ENCODE measurements around the gene AZU1. TPM values are rescaled to one million over a fixed set of nuclear protein-coding genes. Genes with fewer than 3 reads are reported as not detected.

AZU1 gene
- total RNA-seq, 4 donors from 2014 or later = 1.1 TPM; not detected in 3

DNA sequence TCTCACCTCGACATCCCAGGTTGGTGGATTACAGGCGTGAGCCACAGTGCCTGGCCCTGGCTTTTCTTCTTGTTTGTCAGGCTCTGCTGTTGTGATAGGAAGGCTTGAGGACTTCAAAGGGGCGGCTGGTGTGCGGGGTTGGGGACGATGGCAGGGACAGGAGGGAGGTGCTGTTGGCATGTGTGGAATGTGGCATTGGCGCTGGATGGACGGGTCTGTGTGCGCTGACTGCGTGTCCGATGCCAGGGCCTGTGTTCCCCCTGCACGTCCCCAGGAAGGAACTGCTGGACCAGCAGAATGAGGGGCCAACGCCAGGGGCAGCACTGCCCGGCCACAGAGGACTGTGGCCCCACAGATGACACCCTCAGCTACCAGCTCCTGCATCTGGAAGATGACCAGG, 43.1 kb upstream of the AZU1 start:
- ATAC-seq (ENCODE audit: low FRiP score) (no peak), DNase-seq (ENCODE audit: low spot score) (no peak)
- TF ChIP-seq, protein P1, sequence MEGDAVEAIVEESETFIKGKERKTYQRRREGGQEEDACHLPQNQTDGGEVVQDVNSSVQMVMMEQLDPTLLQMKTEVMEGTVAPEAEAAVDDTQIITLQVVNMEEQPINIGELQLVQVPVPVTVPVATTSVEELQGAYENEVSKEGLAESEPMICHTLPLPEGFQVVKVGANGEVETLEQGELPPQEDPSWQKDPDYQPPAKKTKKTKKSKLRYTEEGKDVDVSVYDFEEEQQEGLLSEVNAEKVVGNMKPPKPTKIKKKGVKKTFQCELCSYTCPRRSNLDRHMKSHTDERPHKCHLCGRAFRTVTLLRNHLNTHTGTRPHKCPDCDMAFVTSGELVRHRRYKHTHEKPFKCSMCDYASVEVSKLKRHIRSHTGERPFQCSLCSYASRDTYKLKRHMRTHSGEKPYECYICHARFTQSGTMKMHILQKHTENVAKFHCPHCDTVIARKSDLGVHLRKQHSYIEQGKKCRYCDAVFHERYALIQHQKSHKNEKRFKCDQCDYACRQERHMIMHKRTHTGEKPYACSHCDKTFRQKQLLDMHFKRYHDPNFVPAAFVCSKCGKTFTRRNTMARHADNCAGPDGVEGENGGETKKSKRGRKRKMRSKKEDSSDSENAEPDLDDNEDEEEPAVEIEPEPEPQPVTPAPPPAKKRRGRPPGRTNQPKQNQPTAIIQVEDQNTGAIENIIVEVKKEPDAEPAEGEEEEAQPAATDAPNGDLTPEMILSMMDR (IDR thresholded peaks at IDR 0.05) = no peak

DNA sequence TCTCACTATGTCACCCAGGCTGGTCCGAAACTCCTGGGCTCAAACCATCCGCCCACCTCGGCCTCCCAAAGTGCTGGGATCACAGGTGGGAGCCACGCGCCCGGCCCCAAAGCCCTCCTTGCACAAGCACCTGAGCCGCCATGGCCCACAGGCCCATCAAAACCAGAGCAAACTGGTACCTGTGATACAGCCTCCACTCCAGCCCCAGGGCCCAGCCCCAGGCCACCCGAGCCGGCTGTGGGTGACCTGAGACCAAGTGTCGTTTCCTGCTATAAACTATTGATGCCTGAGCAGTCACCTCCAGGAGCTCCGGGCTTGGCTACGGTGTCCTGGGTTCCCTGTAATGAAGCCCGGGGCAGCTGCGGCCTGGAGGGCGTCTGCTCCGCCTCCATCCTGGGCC, 40.1 kb upstream of the AZU1 start:
- TF ChIP-seq, protein P1 (IDR thresholded peaks at IDR 0.05) = no peak
- DNase-seq (ENCODE audit: low spot score) (no peak), ATAC-seq (ENCODE audit: low FRiP score) (no peak)

DNA sequence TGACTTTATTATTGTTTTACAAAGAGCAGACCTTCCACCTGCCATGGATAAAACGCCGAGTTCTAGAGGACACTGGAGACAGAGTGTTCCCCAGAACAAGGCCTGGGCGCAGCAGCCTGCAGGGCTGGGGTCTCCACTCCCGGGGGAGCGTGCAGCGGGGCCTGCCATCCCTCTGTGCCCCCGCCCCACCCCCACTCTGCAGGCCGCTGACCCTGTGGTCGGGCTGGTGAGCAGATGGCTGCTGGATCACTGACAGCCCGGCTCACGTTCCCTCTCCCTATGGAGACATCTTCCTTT, 39.0 kb upstream of the AZU1 start:
- TF ChIP-seq, protein P1 (IDR thresholded peaks at IDR 0.05) = no peak
- DNase-seq (ENCODE audit: low spot score) = no peak
- no peak for ATAC-seq (ENCODE audit: low FRiP score)

DNA sequence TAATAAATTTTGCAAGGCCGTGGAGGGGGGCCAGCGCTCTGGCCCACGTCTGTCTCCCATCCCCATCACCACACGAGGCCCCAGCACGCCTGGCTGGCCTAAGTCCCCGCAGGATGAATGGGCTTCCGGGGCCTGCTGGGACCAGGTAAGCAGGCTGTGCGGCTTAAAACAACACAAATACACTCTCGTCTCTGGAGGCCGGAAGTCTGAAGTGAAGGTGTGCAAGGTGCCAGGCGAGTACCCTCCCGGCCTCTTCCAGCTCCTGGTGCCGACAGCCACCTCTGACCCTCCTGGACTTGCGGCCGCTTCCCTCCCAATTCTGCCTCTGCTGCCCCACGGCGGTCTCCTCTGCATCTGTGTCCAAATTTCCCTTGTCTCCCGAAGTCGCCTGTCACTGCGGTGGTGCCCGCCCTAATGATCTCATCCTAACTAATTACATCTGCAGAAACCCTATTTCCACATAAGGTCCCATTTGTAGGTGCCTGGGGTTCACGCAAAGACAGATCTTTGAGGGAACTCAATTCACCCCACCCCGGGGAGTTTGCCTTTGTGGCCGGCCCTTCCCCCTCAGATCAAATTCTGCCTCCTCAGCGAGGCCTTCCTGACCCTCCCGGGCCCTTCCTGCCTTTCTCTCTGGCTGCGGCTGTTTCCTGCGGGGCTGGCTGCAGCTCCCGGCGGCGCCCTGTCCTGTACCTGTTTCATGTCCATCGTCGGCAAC, 38.5 kb upstream of the AZU1 start:
- DNase-seq (ENCODE audit: low spot score) = no peak
- ATAC-seq (ENCODE audit: low FRiP score) = no peak
- TF ChIP-seq, protein P1 (IDR thresholded peaks at IDR 0.05) = no peak

DNA sequence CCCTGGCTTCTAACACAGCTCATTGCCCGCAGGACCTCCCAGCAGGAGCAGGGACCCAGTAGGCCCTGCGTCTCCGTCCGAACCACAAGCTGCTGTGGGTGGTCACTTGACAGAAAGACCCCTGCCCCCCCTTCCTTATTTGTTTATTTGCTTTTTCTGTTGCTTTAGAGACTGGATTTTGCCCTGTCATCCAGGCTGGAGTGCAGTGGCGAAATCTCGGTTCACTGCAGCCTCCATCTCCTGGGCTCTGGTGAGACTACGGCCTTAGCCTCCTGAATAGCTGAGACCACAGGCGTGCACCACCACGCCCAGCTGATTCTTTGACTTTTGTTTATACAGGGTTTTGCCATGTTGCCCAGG, 38.0 kb upstream of the AZU1 start:
- TF ChIP-seq, protein P1 (IDR thresholded peaks at IDR 0.05) = no peak
- ATAC-seq (ENCODE audit: low FRiP score) (no peak), DNase-seq (ENCODE audit: low spot score) (no peak)

DNA sequence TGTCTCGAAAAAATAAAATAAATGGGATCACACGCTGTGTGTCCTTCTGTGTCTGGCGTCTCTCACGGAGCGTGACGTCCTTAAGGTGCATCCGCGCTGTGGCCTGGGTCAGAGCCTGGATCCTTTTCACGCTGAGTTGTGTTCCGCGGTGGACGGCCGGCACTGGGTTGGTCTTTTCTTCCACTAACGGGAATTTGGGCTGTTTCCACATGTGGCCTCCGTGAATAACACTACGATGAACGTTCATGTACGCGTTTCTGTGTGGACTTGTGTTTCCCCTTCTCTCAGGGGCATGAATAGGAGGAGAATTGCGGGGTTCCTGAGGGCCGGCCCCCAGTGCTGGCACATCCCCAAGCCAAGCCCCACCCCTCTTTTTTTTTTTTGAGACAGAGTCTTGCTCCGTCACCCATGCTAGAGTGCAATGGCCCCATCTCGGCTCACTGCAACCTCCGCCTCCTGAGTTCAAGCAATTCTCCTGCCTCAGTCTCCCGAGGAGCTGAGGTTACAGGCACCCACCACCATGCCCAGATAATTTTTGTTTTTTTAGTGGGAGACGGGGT, 36.5 kb upstream of the AZU1 start:
- ATAC-seq (ENCODE audit: low FRiP score) (no peak), DNase-seq (ENCODE audit: low spot score) (no peak)
- TF ChIP-seq, protein P1 (IDR thresholded peaks at IDR 0.05) = no peak

DNA sequence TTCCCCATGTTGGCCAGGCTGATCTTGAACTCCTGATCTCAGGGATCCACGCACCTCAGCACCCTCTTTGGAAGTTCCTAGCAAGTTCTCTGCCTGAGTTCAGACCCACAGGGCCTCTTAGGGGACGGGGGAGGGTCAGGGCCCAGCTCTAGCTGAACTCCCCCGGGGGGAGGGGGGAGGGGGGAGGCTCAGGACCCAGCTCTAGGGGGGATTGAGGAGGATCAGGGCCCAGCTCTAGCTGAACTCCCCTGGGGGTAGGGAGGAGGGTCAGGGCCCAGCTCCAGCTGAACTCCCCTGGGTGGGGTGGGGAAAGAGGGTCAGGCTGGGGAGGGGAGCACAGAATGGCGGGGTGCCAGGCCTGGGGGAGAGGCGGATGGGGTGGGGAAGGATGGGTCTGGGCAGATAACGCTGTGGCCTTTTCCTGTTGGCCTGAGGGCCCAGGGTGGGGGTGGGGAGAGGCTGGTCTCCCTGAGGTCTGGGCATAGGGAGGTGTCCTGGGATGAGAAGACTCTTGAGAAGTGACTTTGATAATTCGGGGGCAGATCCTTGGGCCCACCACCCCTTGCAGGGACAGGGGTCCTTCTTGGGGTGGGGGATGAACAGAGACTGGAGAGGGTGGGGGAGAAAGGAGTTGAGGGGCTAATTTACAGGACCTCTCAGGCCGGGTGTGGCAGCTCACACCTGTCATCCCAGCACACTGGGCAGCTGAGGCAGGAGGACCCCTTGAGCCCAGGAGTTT, 35.9 kb upstream of the AZU1 start:
- ATAC-seq (ENCODE audit: low FRiP score) (no peak), DNase-seq (ENCODE audit: low spot score) (no peak)
- TF ChIP-seq, protein P1 (IDR thresholded peaks at IDR 0.05) = no peak

Measured in omental fat pad (tissue), 4 donors.